Activated CD4-positive, alpha-beta memory T cell treated with anti-CD3 and anti-CD28 coated beads, Interleukin-2, amount 10 ng/mL, durations not matched to agents 7 days and 5 days (primary cell): ENCODE results near the gene FAM222A. TPM values are rescaled to one million over a fixed set of nuclear protein-coding genes. Genes with fewer than 3 reads are reported as not detected.
"Not testable (repeated sequence)": the region's sequence is repeated elsewhere in the genome, so short reads cannot be mapped to it uniquely, and the experiment has no call there.

Experiments
- CTCF ChIA-PET: fragments of 350-600 bp; sonication (Branson Sonifier 250); formaldehyde crosslinking; loops from one replicate; lab custom pipeline; 2021; ENCODE audit warnings: antibody characterized with exemption, inconsistent platforms; lab: Charles Lee
- POLR2A ChIA-PET: fragments of 350-600 bp; sonication (Branson Sonifier 250); formaldehyde crosslinking; loops from one replicate; lab custom pipeline; 2021; ENCODE audit warnings: antibody characterized with exemption; lab: Charles Lee
- DNase-seq: peaks from one replicate; pipeline ENCODE4 v3.0.0-alpha.2; 2020
- H3K27ac Mint-ChIP-seq: one replicate; pipeline ENCODE4 v1.8.0; 2021; ENCODE audit warnings: mild to moderate bottlenecking, mixed read lengths
- H3K27me3 Mint-ChIP-seq: one replicate; pipeline ENCODE4 v1.8.0; 2021; ENCODE audit warnings: mixed read lengths
- H3K36me3 Mint-ChIP-seq: one replicate; pipeline ENCODE4 v1.8.0; 2021; ENCODE audit warnings: low read depth, mixed read lengths
- H3K4me1 Mint-ChIP-seq: one replicate; pipeline ENCODE4 v1.8.0; 2021; ENCODE audit warnings: mixed read lengths
- H3K4me3 Mint-ChIP-seq: one replicate; pipeline ENCODE4 v1.8.0; 2021; ENCODE audit warnings: mild to moderate bottlenecking, mixed read lengths
- H3K9me3 Mint-ChIP-seq: one replicate; pipeline ENCODE4 v1.8.0; 2021; ENCODE audit warnings: mixed read lengths
- total RNA-seq, 2 experiments: library from RNA; stranded (reverse); gene quantifications; one replicate each; pipeline ENCODE4 v1.2.3, GENCODE V29; 2021

FAM222A gene
- total RNA-seq, 2 experiments from 2014 or later: 0.28 to 0.43 TPM

DNA sequence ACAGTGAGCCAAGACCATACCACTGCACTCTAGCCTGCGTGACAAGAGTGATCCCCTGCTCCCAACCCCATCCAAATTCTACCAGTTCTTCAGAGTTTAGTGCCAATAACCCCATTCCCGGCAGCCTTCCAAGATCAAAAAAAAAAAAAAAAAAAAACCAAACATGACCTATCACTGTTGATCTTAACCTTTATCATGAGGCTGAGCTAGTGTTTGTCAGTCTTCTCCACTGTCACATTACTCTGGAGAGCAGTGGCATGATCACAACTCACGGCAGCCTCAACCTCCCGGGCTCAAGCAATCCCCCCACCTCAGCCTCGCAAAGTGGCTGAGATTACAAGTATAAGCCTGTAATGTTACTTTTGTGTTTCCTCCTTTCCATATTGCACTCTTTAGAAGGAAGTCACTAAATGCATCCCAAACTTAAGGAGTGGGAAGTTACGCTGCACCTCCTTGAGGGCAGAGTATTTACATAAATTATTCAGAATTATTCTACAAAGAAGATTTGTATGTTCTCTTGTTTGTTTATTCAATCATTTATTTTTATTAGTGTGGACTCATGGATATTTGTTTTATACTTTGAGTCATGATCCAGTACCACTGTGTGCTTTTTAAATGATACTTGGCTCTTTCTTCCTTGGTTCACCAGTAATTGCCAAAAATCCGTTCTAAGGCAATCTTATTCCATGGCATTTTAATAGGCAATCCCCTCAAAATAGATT is 31.5 kb upstream of the FAM222A start:
- ChIA-PET CTCF (no interaction called here), POLR2A (no interaction called here)
- no peak for DNase-seq
- Mint-ChIP-seq H3K27ac (no peak overlapping the region), H3K36me3 (no peaks in the 10 kb centered on the region), H3K9me3 (no peaks in the 10 kb centered on the region), H3K27me3 (peaks cover 17% of the 10 kb centered on the region), H3K4me1 (no peaks in the 10 kb centered on the region), H3K4me3 (no peak overlapping the region)

DNA sequence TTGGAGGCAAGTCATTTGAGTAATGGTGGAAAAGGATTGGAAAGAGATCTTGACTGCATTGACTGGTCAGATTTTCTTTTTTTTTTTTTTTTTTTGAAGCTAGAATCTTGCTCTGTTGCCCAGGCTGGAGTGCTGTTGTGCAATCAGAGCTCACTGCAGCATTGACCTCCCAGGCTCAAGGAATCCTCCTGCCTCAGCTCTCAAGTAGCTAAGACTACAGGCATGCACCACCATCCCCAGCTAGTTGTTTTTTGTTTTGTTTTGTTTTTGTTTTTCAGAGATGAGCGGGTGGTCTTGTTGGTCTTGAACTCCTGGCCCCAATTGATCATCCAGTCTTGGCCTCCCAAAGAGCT is 30.9 kb upstream of the FAM222A start:
- POLR2A ChIA-PET: no interaction called here
- Mint-ChIP-seq H3K4me3 (no peak overlapping the region), H3K36me3 (no peaks in the 10 kb centered on the region), H3K27me3 (peaks cover 14% of the 10 kb centered on the region), H3K4me1 (no peaks in the 10 kb centered on the region), H3K27ac (no peak overlapping the region), H3K9me3 (no peaks in the 10 kb centered on the region)
- DNase-seq: no peak
- CTCF ChIA-PET: no interaction called here

GRCh38 chr12:109683316-109683715 is 30.3 kb upstream of the FAM222A start:
- Mint-ChIP-seq H3K27me3 (peaks cover 11% of the 10 kb centered on the region), H3K4me1 (no peaks in the 10 kb centered on the region), H3K4me3 (no peak overlapping the region), H3K27ac (no peak overlapping the region), H3K36me3 (no peaks in the 10 kb centered on the region), H3K9me3 (no peaks in the 10 kb centered on the region)
- CTCF ChIA-PET: no interaction called here
- POLR2A ChIA-PET: no interaction called here
- no peak for DNase-seq

DNA sequence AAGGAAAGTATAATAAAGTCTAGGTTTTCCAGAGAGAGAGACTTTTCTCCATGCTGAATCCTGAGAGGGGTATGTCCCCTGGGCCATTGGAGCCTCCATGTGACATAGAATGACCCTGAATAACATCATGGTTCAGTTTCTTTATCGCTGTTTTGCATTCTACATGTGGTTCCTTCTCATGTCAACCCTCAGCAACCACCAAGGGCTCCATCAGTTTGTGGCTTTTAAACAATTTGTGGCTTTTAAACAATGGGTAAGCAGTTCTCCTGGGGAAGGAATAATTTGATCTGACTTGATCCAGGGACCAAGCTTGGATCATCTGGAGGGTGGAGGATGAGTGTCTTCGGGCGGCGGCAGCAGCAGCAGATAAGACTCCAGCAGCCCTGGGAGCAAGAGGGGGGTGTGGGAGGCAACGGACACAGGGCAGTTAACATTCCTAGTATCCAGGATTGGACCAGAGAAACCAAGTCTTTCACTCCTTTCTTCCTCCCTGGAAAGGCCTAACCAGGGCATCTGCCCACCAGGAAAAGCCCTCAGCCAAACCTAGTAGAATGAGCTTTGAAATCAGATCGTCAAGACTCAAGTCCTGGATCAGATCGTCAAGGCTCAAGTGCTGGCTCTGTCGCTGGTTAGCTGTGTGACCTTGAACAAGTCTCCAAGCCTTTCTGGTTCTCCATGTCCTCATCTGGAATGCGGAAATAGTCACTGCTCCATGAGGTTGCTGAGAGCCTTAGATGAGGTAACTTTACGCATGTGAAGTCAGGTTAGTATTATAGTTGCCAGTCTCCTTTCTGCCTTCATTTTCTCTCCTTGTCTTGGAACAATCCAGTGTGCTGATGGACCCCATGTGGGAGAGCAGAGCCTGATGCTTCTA is 27.8 kb upstream of the FAM222A start:
- ChIA-PET CTCF (no interaction called here), POLR2A (no interaction called here)
- Mint-ChIP-seq H3K27me3 (peaks cover 11% of the 10 kb centered on the region), H3K4me3 (no peak overlapping the region), H3K9me3 (no peaks in the 10 kb centered on the region), H3K36me3 (no peaks in the 10 kb centered on the region), H3K4me1 (no peaks in the 10 kb centered on the region), H3K27ac (no peak overlapping the region)
- DNase-seq: no peak

DNA sequence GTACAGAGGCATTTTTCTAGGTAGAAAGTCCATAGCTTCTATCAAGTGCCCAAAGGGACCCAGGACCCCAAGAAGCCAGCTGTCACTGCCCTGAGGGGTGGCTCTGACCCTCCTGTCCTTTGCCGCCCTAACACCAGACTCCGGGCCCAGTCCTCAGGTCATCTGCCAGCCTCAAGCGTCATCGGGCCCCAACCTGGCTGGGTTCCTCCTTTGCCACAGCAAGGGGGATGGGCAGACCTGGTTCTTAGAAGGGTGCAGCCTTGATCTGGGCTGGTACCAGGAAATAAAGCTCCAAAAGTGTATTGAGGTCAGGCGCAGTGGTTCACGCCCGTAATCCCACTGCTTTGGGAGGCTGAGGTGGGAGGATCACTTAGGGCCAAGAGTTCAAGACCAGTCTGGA is 27.1 kb upstream of the FAM222A start:
- Mint-ChIP-seq H3K9me3 (no peaks in the 10 kb centered on the region), H3K4me1 (no peaks in the 10 kb centered on the region), H3K27ac (no peak overlapping the region), H3K36me3 (no peaks in the 10 kb centered on the region), H3K4me3 (no peak overlapping the region), H3K27me3 (peaks cover 11% of the 10 kb centered on the region)
- ChIA-PET CTCF (no interaction called here), POLR2A (no interaction called here)
- no peak for DNase-seq

- Mint-ChIP-seq H3K9me3 (no peaks in the 10 kb centered on the region), H3K4me1 (no peaks in the 10 kb centered on the region), H3K36me3 (no peaks in the 10 kb centered on the region), H3K4me3 (no peak overlapping the region), H3K27ac (no peak overlapping the region), H3K27me3 (peaks cover 13% of the 10 kb centered on the region)
- POLR2A ChIA-PET: no interaction called here
- DNase-seq: no peak
- CTCF ChIA-PET: no interaction called here
Measured at GRCh38 chr12:109687250-109687649, 26.4 kb upstream of the FAM222A start.

GRCh38 chr12:109689426-109689825 is 24.2 kb upstream of the FAM222A start:
- no peaks in the 10 kb centered on the region for H3K9me3 Mint-ChIP-seq
- no peaks in the 10 kb centered on the region for H3K36me3 Mint-ChIP-seq
- ChIA-PET CTCF (no interaction called here), POLR2A (no interaction called here)
- H3K4me1 Mint-ChIP-seq: no peaks in the 10 kb centered on the region
- no peak for DNase-seq
- no peak overlapping the region for H3K27ac Mint-ChIP-seq
- H3K4me3 Mint-ChIP-seq: no peak overlapping the region
- H3K27me3 Mint-ChIP-seq: peaks cover 14% of the 10 kb centered on the region

GRCh38 chr12:109693160-109693559 is 20.5 kb upstream of the FAM222A start:
- Mint-ChIP-seq H3K36me3 (no peaks in the 10 kb centered on the region), H3K4me1 (no peaks in the 10 kb centered on the region), H3K9me3 (no peaks in the 10 kb centered on the region), H3K4me3 (no peak overlapping the region), H3K27me3 (peaks cover 14% of the 10 kb centered on the region), H3K27ac (no peak overlapping the region)
- POLR2A ChIA-PET: no interaction called here
- no peak for DNase-seq
- CTCF ChIA-PET: no interaction called here

DNA sequence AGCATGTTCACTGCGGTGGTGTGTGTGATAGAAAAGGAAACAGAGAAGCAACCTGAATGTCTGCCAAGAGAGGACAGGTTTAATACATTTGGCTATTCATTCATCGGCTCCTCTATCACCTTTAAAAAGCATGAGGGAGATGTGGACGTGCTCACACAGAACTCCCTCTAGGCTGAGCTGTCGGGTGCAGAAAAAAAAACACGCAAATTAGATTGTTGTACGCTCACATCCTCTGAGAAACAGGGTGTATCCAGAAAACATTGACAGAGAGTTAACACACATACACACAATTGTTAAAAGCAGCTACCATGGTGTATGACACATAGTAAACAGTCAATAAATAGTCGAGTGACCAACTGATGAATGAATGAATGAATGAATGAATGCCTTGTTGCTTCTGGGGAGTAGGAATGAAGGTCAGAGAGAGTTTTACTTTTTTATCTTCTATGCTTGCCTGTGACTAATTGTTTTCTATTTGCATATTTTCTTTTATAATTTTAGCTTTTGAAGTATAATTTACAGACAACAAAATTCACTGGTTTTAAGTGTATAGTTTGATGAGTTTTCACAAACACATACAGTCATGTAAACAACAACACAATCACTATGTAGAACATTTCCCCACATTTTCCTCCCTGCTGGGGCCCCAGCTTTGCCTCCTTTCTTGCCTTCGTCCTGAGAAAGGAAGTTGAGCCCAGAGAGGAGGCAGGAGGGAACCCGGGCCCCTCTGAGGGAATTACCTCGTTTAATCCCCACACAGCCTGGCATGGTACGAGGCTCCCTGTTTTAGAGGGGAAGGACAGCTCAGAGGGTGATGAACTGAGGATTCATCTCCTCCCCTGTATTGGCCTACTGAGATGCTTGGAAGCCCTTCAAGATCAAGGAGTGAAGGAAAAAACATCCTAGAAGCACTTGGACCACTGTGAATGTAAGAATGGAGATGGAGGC is 19.7 kb upstream of the FAM222A start:
- H3K27me3 Mint-ChIP-seq: peaks cover 14% of the 10 kb centered on the region
- H3K36me3 Mint-ChIP-seq: no peaks in the 10 kb centered on the region
- no peak overlapping the region for H3K27ac Mint-ChIP-seq
- POLR2A ChIA-PET: no interaction called here
- H3K4me1 Mint-ChIP-seq: no peaks in the 10 kb centered on the region
- DNase-seq: no peak
- H3K4me3 Mint-ChIP-seq: no peak overlapping the region
- CTCF ChIA-PET: no interaction called here
- no peaks in the 10 kb centered on the region for H3K9me3 Mint-ChIP-seq

DNA sequence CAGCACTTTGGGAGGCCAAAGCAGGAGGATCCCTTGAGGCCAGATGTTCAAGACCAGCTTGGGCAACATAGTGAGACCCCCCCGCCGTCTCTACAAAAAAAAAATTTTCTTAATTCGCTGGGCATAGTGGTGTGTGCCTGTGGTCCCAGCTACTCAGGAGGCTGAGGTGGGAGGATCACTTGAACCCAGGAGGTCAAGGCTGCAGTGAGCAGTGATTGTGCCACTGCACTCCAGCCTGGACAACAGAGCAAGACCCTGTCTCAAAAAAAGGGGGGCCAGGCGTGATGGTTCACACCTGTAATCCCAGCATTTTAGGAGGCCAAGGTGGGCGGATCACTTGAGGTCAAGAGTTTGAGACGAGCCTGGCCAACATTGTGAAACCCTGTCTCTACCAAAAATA is 19.0 kb upstream of the FAM222A start:
- DNase-seq, H3K27ac Mint-ChIP-seq, H3K4me3 Mint-ChIP-seq, H3K4me1 Mint-ChIP-seq, H3K36me3 Mint-ChIP-seq, CTCF ChIA-PET, H3K9me3 Mint-ChIP-seq, POLR2A ChIA-PET: not testable (repeated sequence)
- peaks cover 14% of the 10 kb centered on the region for H3K27me3 Mint-ChIP-seq

- ChIA-PET CTCF (no interaction called here), POLR2A (no interaction called here)
- no peaks in the 10 kb centered on the region for H3K4me1 Mint-ChIP-seq
- no peak overlapping the region for H3K27ac Mint-ChIP-seq
- H3K27me3 Mint-ChIP-seq: peaks cover 14% of the 10 kb centered on the region
- DNase-seq: no peak
- no peaks in the 10 kb centered on the region for H3K9me3 Mint-ChIP-seq
- no peak overlapping the region for H3K4me3 Mint-ChIP-seq
- no peaks in the 10 kb centered on the region for H3K36me3 Mint-ChIP-seq
Measured at GRCh38 chr12:109695416-109695815, 18.2 kb upstream of the FAM222A start.

DNA sequence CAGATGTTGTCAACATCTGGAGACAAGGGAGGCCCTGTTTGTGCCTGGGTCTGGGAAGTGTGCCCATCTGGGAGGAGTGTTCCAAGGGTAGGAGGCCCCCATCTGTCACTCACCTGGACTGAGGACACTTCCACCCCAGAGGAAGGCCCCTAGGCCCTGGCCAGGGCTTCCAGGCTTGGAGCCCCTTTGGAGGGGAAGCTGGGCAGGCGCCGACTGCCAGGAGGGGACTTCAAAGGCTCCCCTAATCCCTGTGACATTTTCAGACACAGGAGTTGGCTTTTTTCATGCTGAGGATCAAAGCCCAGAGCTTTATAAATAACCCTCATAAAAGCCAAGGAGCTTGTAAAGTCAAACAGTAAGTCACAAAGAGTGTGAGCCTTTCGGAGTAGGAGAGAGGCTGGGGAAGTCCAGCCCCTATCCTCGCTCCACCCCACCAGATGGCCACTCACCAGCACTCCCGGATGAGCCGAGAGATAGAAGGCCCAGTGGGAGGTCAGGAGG is 17.6 kb upstream of the FAM222A start:
- no peak for DNase-seq
- no peak overlapping the region for H3K4me3 Mint-ChIP-seq
- peaks cover 14% of the 10 kb centered on the region for H3K27me3 Mint-ChIP-seq
- H3K36me3 Mint-ChIP-seq: no peaks in the 10 kb centered on the region
- POLR2A ChIA-PET: no interaction called here
- H3K9me3 Mint-ChIP-seq: no peaks in the 10 kb centered on the region
- no peaks in the 10 kb centered on the region for H3K4me1 Mint-ChIP-seq
- CTCF ChIA-PET: no interaction called here
- no peak overlapping the region for H3K27ac Mint-ChIP-seq
